ENCODE results near the gene DPM3.

DPM3 gene

GRCh38 chr1:155188268-155188667 is 47.9 kb upstream of the DPM3 start:
- Histone ChIP-seq H3K36me3 (ENCODE audit: control insufficient read depth in 2 of 2, insufficient read depth in 1 of 2, low read length in 2 of 2) (no peaks in the 10 kb centered on the region), H3K4me1 (ENCODE audit: control insufficient read depth, insufficient read depth, low read length) (peaks cover 3% of the 10 kb centered on the region; the same call in 1 of the 2 replicates), H3K9me3 (ENCODE audit: control insufficient read depth, insufficient read depth, low read depth, low read length) (no peaks in the 10 kb centered on the region), H3K4me3 (ENCODE audit: low read depth, low read length) (no peak overlapping the region), H3K27ac (ENCODE audit: extremely low read depth, low read depth, low read length) (no peak overlapping the region)
- CTCF ChIA-PET, result no interaction called here
- TF ChIP-seq ZNF366 (tag by site-specific recombination; conservative IDR thresholded peaks at IDR 0.05) (no peak), ZNF600 (tag by site-specific recombination; IDR thresholded peaks at IDR 0.05) (peak; percentile 37; the same call in 1 of the 2 replicates), PATZ1 (tag by site-specific recombination; IDR thresholded peaks at IDR 0.05) (no peak)
- POLR2A ChIA-PET, result no interaction called here

GRCh38 chr1:155187456-155187891 is 47.1 kb upstream of the DPM3 start:
- no peak overlapping the region for H3K4me3 ChIP-seq (ENCODE audit: low read depth, low read length)
- no peaks in the 10 kb centered on the region for H3K36me3 ChIP-seq (ENCODE audit: control insufficient read depth in 2 of 2, insufficient read depth in 1 of 2, low read length in 2 of 2)
- H3K27ac ChIP-seq (ENCODE audit: extremely low read depth, low read depth, low read length), result no peak overlapping the region
- CTCF ChIA-PET, result interaction anchor here (4.4 kb wide), 1 partner anchor 15 kb away, joined by 15 read pairs; the partner anchor contains the start of gene KRTCAP2
- H3K9me3 ChIP-seq (ENCODE audit: control insufficient read depth, insufficient read depth, low read depth, low read length), result no peaks in the 10 kb centered on the region
- no peaks in the 10 kb centered on the region for H3K4me1 ChIP-seq (ENCODE audit: control insufficient read depth, insufficient read depth, low read length)
- TF ChIP-seq ZNF639 (tag by site-specific recombination; IDR thresholded peaks at IDR 0.05), result no peak
- TF ChIP-seq ZNF473 (tag by site-specific recombination; IDR thresholded peaks at IDR 0.05), result no peak
- no peak for TF ChIP-seq ZNF146 (tag by site-specific recombination; IDR thresholded peaks at IDR 0.05)
- TF ChIP-seq ZNF426 (tag by site-specific recombination; IDR thresholded peaks at IDR 0.05), result no peak
- POLR2A ChIA-PET, result no interaction called here

- Histone ChIP-seq H3K4me3 (ENCODE audit: low read depth, low read length) (no peak overlapping the region), H3K27ac (ENCODE audit: extremely low read depth, low read depth, low read length) (no peak overlapping the region), H3K36me3 (ENCODE audit: control insufficient read depth in 2 of 2, insufficient read depth in 1 of 2, low read length in 2 of 2) (no peaks in the 10 kb centered on the region), H3K9me3 (ENCODE audit: control insufficient read depth, insufficient read depth, low read depth, low read length) (no peaks in the 10 kb centered on the region), H3K4me1 (ENCODE audit: control insufficient read depth, insufficient read depth, low read length) (no peaks in the 10 kb centered on the region)
- ChIA-PET CTCF (interaction anchor here (1.0 to 4.4 kb wide), 2 partner anchors 10 to 14 kb away, joined by 4 to 15 read pairs; partner anchors contain the start of gene KRTCAP2), POLR2A (no interaction called here)
- TF ChIP-seq ZNF544 (tag by site-specific recombination; IDR thresholded peaks at IDR 0.05), result no peak
- no peak for TF ChIP-seq YY1 (tag by site-specific recombination; IDR thresholded peaks at IDR 0.05)
- TF ChIP-seq ZNF514 (tag by site-specific recombination; IDR thresholded peaks at IDR 0.05), result no peak
- TF ChIP-seq REPIN1 (tag by site-specific recombination; IDR thresholded peaks at IDR 0.05; ENCODE audit: low read depth), result no peak
- no peak for TF ChIP-seq HIC1 (tag by site-specific recombination; IDR thresholded peaks at IDR 0.05)
- TF ChIP-seq HOXA7 (CRISPR knock-in tag; IDR thresholded peaks at IDR 0.05; ENCODE audit: borderline replicate concordance), result no peak
- no peak for TF ChIP-seq KLF16 (tag by site-specific recombination; IDR thresholded peaks at IDR 0.05)
- no peak for TF ChIP-seq ZNF37A (tag by site-specific recombination; IDR thresholded peaks at IDR 0.05)
- TF ChIP-seq ZNF366 (tag by site-specific recombination; conservative IDR thresholded peaks at IDR 0.05), result no peak
Observed at GRCh38 chr1:155186794-155187455, 46.6 kb upstream of the DPM3 start.
